Suprapubic skin (tissue), 3 donors: ENCODE results near the gene TNFRSF25.

Experiments
- POLR2AphosphoS5 ChIP-seq, 3 donors: sonication (generic); formaldehyde crosslinking; IDR thresholded peaks; one replicate each; pipeline ENCODE4 v1.6.1; 2017; ENCODE audit warnings: antibody characterized with exemption in 3 of 3
- TF ChIP-seq, protein P1 (sequence below), 2 donors: fragments of 200-600 bp in 1 of 2; fragments of 450-650 bp in 1 of 2; sonication (generic) in 1 of 2; IDR thresholded peaks; one replicate each; pipeline ENCODE4 v1.5.1; 2016 to 2019; ENCODE audit warnings: antibody characterized with exemption in 2 of 2, mild to moderate bottlenecking in 1 of 2, moderate library complexity in 1 of 2

DNA sequence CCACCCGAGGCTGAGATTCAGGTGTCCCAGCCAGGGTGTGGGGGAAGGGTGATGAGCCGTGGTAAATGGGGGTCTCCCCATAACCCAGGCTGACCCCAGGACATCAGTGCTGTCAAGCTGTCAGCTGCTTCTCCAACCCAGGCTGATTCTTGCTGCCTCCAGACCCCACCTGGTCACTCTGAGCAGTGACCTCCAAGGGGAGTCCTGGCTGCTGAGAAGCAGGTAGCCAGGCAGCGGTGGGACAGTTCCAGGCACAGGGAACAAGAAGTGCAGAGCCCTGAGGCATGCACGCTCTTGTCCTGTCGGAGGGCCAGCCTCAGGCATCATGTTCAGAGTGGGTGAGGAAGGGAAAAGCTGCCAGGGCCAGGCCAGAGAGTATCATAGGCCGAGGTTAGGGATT lies 40.3 kb downstream of the TNFRSF25 start:
- TF ChIP-seq, protein P1, sequence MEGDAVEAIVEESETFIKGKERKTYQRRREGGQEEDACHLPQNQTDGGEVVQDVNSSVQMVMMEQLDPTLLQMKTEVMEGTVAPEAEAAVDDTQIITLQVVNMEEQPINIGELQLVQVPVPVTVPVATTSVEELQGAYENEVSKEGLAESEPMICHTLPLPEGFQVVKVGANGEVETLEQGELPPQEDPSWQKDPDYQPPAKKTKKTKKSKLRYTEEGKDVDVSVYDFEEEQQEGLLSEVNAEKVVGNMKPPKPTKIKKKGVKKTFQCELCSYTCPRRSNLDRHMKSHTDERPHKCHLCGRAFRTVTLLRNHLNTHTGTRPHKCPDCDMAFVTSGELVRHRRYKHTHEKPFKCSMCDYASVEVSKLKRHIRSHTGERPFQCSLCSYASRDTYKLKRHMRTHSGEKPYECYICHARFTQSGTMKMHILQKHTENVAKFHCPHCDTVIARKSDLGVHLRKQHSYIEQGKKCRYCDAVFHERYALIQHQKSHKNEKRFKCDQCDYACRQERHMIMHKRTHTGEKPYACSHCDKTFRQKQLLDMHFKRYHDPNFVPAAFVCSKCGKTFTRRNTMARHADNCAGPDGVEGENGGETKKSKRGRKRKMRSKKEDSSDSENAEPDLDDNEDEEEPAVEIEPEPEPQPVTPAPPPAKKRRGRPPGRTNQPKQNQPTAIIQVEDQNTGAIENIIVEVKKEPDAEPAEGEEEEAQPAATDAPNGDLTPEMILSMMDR (IDR thresholded peaks at IDR 0.05) = no peak
- no peak for TF ChIP-seq POLR2AphosphoS5 (IDR thresholded peaks at IDR 0.05)
